Measurements from ENCODE around the gene ZNF597.

- TF ChIP-seq CTCF (IDR thresholded peaks at IDR 0.05; ENCODE audit: low read length) (no peak), EZH2 (IDR thresholded peaks at IDR 0.05; ENCODE audit: borderline replicate concordance, low read length) (no peak)
Measured at GRCh38 chr16:3480901-3481695, 37.8 kb upstream of the ZNF597 start.
